ENCODE data around the gene PELI2.

PELI2 gene

DNA sequence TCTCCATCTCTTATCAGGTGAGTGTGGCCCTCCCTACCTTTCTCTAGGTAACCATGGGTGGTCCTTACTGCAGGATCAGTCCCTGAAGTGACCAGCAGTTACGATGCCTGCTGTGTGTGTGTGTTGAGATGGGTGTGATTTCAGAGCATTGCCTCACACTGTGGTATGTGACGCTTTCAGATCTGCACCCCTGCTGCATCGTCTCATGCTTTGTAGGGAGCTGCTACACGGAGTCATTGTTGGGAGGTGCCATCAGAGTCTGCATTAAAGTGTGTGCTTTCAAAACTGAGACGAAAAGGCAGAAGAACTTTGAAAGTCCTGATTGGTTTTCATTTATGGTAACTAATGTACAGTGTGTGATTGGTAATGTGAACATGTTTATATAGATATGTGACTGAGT, 150.5 kb downstream of the PELI2 start:
- no peak for DNase-seq

DNA sequence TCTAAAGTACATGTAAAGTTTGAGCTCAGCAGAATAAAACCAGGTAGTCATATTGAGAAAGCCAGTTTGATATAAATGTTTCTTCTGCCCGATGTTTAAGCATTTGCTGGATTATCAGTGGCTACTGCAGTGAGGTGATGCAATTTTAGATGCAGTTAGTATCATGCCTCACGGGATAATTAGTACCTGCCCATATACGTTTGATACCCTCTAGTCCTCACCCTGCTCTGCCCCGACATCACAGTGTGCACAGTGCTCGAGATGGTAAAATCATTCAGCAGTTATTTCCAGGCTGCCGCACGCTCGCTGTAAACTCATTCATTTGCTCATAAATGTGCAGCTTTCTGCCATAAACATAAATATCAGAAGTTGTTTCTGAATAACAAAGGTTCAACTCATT, 152.7 kb downstream of the PELI2 start:
- no peak for DNase-seq

DNA sequence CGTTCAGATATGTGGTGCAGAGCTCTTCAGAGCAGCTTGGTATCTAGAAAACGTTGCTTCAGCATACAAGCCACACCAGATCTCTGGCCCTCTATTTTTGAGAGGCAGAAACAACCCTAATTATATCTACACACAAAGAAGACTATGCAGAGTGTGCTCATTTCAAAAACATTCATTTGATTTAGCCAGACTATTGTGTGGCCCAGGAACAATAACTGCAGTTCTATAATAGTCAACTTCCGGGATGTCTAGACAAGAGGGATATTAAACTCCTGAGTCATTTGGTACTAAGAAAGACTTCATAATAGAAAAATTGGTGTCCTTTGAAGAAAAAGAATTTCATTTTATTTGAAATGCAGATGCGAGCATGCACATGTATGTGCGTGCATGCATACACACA, 153.8 kb downstream of the PELI2 start:
- no peak for DNase-seq

DNA sequence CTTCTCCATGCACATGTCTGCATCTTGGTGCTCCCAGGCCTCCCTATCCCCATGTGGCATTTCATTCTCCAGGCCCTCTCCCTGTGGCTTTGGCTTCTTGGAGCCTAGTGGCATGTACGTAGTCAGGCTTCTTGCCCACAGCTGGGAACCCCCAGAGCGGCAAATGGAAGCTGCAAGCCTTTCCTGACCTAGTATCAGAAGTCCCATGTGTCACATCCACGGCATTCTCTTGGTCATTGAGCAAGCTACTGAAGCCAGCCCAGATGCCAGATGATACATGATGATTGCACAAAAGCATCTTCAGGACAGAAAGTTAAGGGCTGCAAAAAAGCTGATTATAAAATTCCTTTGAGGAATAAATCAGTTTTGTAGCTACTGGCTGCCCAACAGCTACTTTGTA, 154.9 kb downstream of the PELI2 start:
- DNase-seq = no peak

DNA sequence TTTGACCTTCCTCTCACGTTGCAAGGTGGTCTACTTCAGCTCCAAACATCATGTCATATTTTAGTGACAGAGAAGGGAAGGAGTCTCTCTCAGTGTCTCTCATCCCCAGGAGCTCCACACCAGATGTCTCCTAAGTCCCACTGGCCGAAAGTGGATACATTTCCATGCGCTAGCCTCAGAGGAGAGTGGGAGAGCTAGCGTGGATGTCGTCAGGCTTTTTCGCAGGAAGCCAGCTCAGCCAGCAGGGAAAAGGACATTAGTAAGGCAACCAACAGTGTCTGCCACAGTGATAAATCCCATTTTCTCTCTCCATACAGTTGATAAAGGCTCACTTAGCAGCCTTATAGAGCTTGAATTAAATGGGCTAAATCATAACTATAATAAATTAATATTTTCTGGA, 155.7 kb downstream of the PELI2 start:
- DNase-seq = no peak

DNA sequence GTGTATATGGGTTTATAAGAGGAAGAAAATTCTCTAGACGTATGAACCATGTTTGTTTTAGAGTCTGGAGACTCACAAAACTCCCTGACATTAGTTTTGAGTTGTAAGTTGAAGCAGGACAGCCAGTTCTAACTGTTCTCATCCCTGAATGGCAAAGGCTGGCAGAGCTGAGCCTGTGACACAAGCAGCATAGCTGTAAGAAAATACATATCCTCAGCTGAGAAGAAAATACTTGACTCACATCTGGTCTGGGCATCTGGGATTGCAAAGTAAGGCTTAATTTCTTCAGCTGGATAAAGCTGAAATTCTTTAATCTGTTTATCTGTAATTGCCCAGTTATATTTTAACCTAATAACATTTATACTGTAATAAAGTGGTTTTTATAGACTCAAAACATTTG, 156.3 kb downstream of the PELI2 start:
- no peak for DNase-seq

DNA sequence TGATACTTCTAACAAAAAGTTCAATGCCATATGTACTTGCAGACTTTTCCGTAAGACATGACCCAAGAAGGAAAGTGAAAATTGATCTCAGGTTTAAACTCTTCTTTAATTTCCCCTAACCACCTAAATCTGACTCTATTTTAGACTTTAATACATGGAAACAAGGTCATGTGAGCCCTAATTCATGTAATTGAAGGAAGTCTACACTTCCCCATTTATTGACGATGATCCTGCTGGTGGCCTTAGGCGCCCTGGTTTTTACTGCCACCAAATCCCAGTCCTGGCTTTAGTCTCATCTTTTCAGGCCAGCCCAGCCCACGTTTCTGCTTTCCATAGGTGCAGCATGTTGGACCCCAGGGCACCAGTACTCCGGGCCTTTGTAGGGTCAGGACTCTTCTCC, 157.9 kb downstream of the PELI2 start:
- DNase-seq = no peak

DNA sequence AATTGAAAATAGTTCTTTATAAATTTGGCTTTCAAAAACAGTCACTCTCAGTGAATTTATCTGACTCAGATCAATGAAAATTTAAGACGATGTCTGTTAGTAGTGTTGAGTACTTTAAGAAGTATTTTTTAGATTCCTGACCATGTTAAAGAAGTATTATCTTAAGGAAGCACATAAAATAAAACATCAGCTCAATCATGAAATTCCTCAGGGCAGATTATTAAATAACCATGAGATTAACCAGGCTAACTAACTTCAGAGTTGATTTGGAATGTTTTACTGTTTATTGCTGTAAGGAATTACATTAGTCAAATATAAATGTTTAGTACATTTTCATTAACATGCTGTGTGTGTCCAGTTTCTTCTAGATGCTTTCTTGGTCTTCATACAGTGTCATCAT, 160.2 kb downstream of the PELI2 start:
- no peak for DNase-seq

DNA sequence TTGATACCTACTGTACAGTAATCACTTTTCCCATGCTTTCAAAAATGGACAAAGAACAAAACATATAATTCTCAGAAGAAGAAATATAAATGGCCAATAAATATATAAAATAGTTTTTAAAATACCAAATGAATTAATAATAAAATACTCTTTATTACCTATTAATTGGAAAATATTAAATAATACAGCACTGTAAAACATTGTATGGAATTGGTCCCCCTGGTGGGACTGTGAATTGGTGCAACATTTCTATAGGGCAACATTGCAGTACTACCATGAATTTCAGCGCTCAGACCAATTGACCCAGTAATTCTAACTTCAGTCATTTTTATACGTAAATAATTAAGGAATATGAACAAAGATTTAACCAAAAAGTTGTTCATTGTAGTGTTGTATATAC, 162.6 kb downstream of the PELI2 start:
- no peak for DNase-seq

DNA sequence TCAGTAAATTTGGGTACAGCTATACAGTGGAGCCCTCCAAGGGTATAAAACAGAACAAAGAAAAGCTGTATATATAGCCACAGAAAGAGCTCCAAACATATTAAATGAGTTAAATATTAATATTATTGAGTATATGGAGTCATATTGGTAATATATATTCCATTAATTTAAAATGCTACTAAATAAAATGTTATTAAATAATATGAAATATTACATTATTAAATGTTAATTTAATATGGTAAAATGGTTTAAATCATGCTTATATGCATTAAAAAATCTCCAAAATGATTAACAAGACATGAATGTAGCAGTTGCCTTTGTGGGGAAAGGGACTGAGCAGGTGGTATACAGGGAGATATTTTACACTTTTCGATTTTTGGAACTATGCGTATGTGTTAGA, 164.0 kb downstream of the PELI2 start:
- no peak for DNase-seq

DNA sequence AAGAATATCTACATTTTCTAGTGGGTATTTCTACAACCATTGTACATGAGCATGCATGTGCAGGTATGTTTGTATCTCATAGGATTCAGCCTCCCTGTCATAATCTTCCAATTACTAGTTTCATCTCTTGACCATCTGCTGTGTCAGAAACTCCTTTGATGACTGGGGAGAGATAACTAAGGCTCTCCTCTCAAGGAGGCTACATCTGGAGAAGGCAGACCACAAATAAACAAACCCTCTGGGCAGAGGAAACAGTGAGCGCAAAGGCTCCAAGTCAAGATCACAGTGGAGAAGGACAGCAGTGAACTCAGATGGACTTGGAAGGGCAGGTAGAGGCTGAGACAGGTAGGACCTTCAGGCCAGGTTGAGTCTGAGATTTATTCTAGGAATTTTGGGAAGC, 166.4 kb downstream of the PELI2 start:
- no peak for DNase-seq

DNA sequence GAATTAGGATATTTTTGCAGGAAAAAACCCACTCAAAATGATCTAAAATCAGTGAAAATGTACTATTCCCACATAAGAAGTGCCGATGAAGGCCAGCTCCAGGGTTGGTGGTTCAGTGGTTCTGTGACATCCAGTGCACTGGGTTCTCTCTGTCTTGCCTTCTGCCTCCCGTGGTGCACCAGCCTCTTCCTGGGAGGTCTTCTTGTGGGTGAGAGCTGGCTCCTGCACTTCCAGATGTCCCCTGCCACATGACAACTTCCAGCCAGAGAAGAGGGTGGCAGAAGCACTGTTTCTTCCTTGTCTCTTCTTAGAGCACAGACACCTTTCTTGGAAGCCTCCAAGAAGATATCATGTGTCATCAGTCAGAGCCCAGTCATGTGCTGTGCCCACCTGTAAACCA, 170.9 kb downstream of the PELI2 start:
- no peak for DNase-seq

DNA sequence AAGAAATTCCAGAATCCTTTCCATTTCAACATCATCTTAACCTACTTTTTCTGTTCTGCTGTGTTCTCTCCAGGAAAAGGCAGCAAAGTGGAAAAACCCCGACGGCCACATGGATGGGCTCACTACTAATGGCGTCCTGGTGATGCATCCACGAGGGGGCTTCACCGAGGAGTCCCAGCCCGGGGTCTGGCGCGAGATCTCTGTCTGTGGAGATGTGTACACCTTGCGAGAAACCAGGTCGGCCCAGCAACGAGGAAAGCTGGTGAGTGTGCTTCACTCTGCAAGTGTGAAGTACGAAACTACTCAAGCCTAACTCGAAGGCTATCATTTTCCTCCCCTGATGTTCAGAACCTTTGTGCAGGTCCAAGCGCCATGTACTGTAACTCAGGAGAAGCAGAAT, 172.0 kb downstream of the PELI2 start:
- no peak for DNase-seq

DNA sequence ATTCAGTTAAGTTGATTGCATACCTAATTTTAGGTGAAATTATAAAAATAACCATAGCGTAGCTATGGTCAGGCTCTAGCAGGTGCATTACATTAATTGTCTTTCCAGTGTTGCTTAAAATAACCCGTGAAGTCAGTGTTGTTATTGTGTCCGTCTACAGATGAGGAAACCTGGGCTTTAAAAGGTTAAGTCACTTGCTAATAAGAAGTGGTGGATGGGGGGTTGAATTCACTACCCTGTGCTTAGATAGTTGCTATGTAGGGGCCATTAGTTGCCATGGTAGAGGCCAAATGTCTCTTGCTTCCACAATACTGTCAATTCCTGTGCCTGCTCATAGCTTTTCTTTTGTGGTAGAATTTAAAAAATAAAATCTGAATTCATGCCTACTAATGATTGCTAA, 174.8 kb downstream of the PELI2 start:
- no peak for DNase-seq

DNA sequence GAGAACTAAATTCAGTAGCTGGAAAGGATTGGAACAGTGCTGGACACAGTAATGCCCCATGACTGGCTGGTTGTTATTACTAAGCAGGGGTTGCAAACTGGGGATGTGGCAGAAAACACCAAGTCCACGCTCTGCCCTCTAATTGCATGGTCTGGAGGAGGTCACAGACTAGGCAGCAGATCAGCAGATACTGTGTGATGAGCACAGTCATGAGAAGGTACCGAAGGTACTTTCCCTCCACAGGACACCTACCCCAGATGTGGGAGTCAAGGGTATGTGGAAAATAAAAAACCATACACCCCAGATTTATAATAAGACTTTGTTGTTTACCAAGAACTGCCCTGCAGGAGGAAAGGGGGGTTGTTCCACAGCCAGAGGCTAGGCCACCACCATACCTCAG, 175.3 kb downstream of the PELI2 start:
- DNase-seq = no peak

DNA sequence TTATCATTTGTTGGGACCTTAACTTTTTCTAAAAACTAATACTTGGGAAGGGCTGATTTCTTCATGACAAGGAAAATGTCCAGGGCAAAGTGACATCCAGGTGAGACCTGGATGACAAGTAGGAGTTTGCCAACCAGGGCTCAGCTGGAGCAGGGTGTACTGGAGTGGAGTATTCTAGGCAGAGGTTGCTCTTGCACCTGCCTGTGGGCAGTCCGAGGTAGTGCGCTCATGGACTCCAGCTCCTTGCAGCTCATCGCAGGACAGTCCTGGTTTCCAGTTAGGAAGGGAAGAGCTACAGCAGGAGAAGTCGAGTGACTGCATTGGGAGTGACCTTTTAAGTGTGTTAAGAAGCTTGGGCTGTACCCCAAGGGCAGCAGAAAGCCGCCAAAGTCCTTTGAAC, 175.9 kb downstream of the PELI2 start:
- DNase-seq = no peak

DNA sequence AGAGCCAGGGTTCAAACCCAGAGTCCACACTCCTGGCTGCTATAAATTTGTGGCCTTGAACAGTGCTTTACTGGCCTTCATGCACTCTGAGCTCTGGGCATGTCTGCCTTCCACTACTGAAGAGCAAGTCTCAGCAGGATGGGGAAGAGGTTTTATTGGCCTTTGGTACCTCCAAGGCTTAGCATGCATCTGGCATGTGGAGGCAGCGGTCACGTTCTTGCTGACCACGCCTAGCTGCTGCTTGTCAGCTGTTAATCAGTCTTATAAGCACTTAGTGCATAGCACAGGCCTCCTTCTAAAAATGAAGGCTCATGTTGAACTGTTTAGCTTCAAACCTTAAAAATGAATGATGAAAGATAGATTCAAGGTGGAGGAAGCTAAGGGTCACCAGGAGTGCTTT, 177.5 kb downstream of the PELI2 start:
- DNase-seq = no peak

DNA sequence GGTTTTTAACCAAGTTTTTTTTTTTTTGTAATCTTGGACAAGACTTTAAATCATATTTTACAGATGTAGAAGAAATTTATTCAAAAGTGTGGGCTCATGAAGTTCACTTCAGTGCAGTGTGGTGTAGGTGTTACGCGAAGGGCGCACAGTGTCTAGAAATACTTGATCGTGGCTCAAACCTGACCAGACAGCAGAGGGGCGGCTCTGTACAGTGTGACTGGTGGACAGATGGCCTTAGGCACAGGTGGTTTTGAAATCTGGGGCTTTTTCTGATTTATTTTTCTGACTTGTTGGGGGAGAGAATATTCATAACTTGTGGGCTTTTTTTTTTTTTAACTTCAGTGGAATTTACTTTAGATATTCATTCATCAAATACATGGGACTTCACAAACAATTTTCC, 179.2 kb downstream of the PELI2 start:
- no peak for DNase-seq

DNA sequence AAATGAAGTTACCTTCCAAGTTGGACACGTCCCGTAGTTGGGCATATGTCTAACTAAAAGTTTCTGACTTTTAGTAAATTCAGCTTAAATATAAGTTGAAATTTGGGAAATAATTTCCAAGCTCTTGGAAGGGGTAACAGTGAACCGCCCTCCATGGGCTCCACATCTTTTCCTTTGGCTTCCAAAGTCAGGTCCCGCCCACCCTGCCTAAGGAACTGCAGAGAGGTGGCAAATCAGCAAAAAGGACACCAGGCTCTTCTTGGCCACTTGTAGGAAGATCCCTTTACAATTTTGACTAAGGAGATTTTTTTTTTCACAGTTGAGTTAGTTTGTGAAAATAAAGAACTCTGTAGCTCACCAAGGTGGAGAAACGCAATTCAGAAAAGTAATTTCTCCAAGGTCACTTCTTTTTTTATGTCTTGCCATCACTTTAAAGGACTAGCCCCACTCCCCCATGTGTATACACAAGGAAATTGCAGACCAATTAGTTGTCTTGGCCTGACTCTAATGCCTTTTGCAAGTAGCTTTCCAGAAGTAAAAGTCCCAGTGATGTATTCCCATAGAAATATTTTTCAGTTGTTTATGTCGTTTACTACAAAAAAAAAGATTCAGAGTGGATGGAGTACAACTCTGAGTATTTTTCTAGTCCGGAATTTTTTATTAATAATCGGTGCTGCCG, 181.2 kb downstream of the PELI2 start:
- DNase-seq = no peak

DNA sequence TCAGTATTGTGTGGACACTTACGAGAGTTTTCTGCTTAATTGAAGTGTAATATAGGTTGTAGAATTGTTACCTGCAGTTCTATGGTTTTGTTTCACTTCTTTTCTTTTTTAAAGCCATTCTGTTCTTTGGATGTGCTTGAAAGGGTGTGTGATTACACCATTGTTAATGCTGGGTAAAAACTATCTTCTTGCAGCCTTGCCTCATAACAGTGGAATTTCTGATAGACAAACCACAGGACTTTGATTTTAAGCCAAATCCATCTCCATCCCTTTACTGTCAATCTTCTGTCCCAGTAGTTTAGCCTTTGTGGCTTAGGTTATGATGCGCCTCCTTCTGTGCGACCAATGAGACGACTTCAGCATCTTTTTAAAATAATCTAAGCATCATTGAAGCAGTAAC, 182.3 kb downstream of the PELI2 start:
- no peak for DNase-seq

DNA sequence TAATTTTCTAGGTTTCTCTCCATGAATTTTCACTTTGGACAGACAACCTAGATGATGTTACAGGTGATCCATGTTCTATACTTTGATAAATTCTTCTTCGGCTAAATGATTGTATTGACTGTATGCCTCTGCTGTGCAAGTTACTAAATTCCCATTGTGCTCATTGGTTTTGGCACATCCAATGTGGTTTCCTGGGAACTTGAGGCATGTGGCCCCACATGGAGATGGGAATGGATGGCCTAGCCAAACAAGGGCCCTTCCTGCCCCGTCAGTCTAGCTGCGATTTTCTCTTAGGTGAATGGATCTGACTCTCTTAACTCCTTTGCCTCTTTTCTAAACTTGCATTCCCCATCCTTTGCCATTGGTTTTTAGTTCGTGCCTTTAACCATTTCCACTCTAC, 186.2 kb downstream of the PELI2 start:
- no peak for DNase-seq

DNA sequence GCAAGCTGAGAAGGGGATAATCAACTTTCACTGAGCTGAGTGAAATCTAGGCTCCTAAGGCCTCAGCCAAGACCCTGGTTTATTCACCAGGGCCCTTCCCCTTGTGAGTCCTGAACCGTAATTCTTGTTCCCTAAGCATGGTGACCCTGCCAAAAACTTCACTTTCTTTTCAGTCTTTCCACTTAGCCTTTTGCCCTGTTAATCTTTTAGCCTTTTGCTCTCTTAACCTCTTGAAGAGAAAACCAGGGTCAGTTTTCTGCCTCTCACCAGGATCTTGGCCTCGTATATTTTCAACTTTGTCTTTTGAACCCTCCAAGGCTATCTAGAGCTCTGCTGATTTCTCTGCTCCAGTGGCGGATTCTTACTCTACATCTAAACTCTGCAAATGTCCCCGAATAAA, 191.0 kb downstream of the PELI2 start:
- no peak for DNase-seq

DNA sequence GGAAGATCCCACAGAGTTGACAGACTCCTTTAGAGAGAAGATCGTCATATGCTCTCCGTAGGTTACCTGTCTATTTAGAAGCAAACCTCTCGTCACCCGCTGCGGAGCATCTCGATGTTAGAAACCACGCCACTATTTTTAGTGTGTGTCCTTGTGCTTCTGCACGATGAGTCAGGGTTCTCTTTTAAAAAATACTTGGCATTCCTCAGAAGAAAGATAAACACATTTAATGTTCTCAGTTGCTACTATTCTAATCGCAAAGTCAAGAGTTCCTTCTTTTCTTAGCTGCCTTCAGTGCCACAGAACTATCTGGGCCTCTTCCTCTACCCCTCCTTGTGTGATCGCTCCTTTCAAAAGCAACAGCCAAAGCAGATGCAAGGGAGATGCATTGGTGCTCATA, 192.4 kb downstream of the PELI2 start:
- no peak for DNase-seq

DNA sequence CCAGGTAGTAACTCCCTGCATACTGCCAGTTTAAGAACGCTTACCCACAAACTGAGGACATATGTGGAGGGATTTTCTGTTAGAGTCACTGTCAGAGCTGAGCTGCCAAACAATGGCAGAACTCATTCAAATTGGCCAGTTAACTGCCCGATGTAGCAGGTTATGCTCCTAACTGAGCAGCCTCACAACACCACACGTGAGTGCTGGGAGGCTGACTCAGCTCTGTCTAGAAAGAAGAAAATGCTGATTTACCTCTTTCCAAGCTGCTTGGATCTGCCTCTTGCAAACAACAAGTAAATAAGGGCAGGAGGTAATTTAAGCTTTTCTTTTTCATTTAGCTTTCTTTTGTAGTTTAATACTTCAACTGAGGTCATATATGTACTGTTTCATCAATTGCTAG, 195.6 kb downstream of the PELI2 start:
- no peak for DNase-seq

DNA sequence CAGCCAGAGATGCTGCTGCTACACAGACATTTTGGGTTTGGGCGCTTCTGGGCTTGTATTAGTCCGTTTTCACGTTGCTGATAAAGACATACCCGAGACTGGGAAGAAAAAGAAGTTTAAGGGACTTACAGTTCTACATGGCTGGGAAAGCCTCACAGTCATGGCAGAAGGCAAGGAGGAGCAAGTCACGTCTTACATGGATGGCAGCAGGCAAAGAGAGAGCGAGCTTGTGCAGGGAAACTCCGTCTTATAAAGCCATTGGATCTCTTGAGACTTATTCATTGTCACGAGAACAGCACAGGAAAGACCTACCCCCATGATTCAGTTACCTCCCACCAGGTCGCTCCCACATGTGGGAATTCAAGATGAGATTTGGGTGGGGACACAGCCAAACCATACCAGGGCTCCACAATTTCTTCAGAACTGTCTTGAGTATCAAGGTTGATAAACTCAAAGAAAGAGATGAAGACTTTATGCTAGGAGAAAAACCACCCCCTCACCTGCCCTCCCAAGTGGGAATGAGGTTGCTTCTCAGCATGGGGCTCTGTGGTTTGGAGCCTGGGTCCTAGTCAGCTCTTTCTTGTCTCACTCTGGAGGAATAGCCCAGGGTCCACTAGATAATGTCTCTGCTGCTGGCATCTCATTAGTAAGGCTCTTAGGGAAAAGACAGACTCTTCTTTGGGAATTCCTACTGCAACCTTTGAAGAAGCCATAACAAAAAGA, 200.3 kb downstream of the PELI2 start:
- no peak for DNase-seq
